Measurements from ENCODE around the gene RPIA.
"Not testable (repeated sequence)": the region's sequence is repeated elsewhere in the genome, so short reads cannot be mapped to it uniquely, and the experiment has no call there.

Gene RPIA

DNA sequence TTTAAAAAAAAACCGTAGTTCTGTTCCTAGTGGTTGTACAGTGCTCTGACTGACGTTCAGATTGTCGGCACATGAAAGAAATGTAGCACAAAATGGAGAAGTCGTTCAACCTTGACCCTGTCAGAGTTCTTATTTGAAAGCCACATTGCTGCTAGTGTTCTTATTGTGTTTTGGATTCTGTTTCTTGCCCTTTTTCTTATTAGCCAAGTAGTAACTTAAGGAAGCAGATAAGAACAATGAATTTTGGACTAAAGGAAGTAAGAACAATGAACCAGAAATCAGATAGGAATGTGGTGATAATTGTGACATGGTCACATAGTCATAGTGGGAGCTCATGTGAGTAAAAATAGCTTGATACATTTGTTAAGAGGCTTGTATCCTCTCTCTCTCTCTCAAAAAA lies 45.9 kb downstream of the RPIA start:
- DNase-seq, result no peak

DNA sequence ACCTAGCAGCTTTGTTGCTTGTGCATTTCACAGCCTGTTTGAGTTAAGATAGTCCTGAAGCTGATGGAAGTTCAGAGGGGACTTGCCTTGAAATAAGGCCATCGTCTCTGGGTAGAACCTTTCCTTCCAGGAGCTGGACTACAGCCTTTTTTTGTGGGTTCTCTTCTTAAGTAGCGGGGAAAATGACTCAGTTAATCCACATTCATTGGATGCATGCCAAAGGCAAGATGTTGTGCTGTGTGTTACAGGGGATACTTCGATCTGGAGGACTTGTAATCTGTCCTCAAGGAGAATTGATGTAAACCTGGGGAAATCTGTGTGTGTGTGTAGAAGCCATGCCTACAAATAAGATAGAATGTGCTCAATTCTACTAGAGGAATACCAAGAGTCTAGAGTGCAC lies 46.8 kb downstream of the RPIA start:
- no peak for DNase-seq

DNA sequence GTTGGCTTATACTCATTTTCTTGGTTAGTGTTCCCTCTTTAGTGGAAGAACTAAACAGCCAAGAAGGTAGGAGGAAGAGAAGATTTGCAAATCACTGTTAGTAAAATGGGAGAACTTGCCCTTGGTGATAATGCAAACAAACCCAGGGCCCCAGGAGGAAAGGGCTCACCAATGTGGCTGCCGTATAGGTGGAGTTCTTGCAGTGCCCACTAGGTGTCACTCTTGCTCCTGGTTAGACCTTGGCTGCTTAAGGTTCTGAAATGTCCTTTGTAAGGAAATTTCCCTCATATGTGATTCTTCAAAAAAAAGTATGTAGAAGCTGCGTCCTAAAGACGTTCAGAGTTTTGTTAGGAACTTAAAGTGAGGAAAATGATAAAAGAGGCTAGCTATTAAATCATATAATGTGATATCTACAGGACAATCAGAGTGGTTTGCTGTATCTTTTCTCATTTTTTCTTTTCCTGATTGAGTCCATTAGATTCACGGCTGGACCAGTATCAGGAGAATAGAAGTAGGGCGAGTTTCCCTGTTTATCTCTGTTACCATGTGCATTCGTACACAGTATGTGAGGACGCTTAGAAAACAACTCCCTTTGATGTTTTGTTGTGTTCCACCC lies 48.6 kb downstream of the RPIA start:
- peak; percentile 53 for DNase-seq

DNA sequence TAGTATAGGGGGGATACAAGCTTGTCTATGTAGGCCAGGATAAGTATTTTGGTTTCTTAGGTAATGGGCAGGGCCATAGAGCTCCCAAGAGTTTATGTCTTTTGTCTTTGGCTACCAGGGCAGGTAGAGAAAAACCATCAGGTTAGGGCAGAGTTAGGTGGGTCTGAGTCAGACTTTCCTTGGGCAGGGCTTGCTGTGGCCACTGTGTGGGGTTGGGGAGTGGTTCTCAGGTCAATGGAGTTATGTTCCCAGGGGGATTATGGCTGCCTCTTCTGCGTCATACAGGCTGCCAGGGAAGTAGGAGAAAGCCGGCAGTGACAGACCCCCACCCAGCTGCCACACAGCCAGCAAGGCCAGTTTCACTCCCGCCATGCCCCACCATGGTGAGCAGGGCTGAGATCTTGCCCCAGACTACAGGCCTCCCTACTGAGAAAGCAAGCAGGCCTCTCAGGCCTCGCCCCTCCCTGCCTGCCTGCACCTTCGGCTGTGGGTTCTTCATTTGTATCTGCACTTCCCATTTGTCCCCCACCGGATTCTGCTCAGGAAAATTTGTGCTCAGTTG lies 55.5 kb downstream of the RPIA start:
- DNase-seq, result no peak

DNA sequence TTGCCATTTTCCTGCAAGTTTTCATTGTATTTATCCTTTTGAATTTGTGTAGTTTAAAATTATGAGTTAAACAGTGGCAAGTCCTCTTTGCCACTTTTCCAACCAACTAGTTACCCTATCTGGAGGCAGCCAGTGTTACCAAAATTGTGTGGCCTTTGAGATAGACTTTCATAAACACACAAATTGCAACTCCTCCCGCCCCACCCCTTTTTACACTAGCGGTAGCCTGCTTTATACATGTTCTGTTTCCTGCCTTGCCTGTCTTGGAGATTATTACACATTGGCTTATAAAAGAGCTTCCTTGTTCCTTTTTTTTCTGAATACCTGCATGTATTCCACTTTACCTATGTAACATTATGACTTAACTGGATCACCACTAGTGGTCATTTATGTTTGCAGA lies 56.5 kb downstream of the RPIA start:
- no peak for DNase-seq

DNA sequence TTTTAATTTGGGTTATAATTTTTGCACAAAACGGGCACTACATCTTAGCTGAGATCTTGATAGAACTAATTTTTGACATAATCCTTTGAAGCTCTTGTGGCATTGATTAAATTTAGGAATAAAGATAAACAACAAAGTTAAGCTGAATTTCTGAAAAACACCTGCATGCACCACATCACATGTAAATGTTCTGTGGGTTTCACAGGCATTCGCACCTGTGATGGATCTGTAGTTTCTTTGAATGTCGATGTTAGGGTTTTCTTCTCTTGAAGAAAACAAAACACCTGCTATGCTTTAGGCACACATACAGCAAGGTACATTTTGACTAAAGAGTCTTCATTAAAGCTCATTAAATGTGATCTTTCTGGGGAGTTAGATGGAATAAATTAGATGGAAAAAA lies 60.3 kb downstream of the RPIA start:
- DNase-seq, result no peak

DNA sequence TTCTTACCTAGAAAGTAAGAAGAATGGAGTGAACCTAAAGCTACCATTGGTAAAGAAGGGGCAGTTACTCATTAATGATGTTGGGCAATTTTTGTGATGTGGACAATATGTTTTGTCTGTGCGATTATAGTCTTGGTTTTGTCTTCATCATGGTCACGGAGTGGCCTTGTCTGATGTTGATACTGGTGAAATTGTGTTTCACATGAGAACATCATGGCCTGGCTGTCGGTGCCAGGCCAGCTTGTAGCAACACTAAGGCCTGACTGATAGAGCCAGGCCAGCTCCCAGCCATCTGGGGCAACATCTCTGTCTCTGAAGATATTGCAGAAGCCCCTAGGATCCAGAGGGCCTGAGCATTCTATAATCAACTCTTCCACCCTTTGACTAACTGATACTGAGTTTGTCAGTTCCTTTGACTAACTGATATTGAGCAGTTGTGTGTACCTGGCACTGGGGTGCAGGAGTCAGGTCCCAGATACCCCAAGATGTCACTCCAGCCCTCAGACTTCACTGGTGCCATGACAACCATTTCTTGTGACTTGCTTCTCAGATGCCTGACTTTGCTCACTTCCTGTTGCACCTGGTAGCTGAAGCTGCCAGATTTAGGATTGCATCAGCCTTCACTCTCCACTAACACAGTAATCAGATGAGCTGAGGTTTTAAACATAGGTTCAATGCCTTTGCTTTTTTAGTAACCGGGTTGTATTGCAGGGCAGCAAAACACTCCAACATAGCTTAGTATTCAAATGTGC lies 62.5 kb downstream of the RPIA start:
- no peak for DNase-seq

DNA sequence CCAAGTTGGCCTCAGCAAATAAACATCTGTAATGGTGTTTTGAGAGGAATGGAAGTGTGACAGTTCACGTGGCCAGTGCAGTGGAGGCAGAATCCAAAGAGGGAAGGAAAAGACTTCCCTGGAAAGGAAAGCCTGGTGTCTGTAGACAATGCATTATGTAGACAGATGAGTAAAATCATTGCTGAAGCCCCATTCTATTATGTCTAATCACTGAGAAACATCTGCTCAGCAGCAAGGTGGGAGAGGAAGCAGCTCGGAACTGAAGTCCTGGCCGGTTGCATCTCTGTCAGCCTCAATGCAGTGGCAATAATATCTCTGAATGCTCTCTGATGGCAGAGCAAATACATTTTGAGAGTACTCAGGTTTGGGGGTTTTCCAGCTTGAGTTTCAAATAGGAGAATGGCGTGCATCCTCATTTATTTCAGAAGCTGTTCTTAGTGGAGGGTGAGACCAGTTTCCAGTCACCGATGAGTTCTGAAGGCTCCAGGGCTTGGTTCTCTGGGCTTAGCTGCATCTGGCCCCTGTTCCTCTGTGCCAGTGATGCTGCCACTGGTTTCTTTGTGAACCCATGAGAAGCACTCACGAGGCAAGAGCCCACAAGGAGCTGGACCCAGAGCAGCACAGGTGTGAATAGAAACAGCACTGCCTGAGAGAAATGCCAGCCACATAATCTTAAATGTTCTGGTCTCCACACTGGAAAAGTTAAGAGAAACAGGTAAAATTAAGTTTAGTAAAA lies 63.3 kb downstream of the RPIA start:
- no peak for DNase-seq

DNA sequence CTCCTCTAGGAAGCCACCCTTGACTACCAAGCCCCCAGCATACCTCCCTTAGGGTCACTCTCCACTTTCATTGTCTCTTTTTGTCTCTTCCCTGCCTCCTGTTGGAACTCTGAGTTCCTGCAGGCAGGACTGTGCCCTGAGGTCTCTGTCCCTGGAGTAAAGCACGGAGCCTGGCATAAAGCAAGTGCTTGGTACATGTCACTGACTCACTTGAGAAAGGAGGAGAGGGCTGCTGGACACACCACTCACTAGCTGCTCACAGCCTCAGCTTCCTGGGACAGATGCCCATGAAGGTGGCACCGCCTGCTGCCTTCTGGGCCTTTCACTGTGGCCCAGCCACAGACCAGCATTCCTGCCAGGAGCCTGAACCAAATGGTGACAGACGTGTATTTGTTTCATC lies 64.4 kb downstream of the RPIA start:
- DNase-seq, result no peak

DNA sequence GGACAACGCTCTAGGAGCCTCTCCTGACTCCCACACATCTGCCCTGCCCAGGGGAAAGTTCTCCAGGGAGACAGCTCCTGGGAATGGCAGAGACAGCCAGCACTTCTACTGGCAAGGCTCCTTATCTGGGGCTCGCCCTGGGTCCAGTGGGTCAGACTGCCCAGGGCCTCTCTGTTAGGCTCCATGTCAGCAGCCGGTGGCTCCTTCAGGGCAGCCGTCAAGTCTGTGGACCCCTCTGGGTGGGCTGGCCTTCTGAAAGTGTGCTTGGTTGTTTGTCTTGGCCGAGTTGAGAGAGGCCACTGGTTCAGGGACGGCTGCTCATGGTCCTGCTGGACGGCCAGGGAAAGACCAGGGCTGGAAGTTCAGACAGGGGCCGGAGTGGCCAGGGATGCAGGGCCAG lies 65.6 kb downstream of the RPIA start:
- DNase-seq, result no peak

DNA sequence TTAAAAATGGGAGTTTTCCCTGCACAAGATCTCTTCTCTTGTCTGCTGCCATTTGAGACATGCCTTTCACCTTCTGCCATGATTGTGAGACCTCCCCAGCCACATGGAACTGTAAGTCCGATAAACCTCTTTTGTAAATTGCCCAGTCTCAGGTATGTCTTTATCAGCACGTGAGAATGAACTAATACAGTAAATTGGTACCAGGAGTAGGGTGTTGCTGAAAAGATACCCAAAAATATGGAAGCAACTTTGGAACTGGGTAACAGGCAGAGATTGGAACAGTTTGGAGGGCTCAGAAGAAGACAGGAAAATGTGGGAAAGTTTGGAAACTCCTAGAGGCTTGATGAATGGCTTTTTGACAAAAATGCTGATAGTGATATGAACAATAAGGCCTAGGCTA lies 67.2 kb downstream of the RPIA start:
- not testable (repeated sequence) for DNase-seq

DNA sequence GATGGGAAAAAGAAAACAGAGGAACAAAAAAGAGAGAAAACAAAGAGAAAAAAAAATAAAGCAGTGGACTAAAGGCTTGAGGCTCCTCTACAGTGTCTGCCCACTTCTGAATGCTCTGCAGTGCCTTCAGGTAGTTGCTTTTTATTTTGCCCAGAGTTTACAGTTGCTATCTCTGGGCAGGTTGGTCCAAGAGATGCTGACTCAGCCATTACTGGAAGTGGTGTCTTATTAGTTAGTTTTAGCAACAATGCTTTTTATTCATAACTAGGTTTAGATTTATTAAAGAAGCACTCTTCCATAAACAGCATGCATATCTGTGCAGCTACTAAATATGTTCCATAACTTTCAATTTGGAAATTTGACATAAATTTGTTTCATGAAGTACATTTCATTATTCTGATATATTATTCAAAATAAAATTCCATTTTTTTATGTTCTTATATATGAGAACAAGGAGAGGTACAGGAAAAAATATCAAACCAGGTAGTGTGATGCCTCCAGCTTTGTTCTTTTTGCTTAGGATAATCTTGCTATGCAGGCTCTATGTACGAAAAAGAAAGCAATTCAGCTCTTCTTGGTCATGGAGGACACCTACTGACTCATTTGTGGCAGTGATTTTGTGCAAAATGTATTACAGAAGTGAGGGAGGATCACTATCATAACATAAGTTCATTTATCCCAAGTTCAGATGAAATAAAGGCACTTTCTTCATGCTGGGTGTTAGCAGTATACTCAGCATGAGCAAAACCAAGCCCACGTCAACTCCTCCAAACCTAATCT lies 69.5 kb downstream of the RPIA start:
- no peak for DNase-seq

DNA sequence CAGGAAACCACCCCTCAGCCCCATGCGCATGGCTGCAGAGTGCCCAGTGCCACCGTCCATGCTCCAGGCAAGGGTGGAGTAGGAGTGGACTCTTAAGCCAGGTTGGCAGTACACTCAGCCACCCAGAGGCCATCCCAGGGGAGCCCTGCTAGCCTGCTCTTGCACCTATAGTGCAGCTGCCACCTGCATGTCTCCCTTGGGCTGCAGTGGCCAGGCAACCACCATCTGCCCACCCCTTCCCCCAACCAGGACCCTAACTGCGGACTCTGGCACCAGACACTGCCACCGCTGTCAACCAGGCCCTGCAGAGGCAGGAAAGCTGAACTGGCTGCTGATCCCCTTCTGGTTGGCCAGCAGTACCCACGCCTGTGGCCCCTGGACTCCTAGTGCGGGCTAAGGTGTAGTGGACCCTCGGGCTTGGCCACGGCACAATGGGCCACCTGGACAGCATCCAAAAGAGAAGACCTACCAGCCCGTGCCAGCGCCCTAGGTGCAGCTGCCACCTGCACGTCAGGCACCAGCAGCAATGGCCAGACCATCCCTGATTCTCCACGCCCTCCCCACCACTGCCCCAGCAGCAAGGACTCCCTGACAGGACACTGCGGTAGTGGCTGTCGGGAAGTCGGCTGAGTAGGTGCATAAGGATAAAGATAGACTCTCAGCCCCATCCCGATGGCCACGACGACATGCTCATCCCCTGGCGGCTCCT lies 72.8 kb downstream of the RPIA start:
- DNase-seq, result no peak

DNA sequence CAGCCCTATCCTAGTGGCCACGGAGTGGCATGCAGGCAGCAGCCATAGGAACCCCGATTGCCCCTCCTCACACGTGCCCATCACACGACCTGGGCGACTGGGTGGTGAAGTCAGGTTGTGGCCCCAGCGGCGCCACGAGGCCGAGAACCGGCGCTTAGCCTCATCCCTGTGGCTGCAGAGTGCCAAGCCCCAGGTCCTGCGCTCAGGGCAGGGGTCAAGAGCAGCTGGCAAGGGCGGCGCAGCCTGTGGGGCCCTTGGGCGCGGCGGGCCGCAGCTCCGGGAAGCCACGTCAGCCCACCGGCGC lies 73.3 kb downstream of the RPIA start:
- no peak for DNase-seq

DNA sequence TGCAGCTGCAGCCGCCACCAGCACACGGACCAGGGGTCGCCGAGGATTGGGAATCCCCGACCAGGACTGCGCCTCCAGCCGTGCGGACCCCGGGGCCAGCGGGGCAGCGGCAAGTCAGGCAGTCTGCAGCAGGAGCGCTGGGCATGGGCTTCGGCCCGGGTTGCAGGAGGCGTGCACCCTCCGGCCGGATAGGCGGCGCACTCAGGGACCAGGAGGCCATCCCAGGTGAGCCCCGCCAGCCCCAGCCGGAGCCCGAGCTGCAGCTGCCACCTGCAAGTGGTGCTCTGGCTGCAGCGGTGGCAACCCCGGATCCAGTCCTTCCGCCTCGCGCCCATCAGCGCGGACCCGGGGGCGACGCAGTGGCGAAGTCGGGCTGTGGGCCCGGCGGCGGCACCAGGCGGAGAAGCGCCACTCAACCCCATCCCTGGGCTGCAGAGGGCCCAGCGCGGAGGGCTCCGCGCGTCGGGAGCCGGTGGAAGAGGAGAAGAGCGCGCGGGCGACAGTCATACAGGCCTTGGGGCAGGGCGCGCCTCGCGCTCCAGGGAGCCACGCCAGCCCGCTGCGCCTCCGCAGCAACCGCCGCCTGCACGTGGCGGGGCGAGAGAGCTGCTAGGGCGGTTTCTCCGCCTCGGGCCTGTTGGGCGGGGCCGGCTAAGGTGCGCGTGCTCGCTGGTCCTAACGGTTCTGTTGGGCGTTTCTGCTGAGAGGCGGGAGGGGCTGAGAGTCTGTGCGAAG lies 73.8 kb downstream of the RPIA start:
- peak; percentile 43 for DNase-seq

DNA sequence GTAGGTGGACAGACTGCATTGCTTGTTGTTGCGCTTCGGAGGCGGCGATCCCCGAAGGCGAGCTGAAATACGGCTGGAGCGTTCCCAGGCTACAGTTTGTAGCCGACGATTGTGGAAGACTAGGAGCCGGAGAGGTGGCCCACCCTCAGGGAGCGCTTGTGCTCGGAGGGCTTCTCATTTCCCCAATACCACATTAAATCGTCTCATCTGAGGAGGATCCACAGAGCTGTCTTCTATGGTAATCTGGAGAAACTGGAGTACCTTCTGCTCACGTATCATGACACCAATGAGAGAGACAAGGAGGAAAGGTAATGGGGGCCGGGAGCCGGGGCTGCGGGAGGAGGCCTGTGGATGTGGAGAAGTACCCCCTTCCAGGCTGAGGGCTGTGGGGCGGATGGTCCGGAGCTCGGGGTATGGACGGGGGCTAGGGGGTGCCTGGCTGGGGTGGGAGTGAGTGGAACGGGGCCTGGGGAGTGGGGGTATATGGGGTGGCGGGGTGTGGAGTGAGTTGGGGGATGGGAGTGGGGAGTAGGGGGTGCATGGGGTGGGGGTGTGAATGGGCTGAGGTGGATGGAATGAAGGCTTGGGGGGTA lies 74.5 kb downstream of the RPIA start:
- not testable (repeated sequence) for DNase-seq

DNA sequence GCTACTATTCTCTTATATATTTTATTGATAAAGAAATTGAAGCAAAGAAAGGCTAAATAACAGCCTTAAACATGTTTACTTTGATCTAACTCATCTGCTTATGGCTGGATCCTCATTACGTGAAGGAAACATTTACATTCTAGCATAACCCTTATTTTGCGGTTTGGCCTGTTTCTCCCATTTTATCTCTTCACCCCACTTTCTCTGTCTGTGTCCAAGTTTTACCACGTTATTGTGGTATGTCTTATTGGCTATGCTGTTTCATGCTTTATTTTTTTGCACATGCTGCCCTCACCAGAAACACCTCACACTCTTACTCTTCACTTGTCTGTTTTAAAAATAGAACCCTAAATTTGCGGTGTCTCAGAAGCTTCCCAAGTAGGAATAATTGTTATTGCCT lies 78.5 kb downstream of the RPIA start:
- no peak for DNase-seq

DNA sequence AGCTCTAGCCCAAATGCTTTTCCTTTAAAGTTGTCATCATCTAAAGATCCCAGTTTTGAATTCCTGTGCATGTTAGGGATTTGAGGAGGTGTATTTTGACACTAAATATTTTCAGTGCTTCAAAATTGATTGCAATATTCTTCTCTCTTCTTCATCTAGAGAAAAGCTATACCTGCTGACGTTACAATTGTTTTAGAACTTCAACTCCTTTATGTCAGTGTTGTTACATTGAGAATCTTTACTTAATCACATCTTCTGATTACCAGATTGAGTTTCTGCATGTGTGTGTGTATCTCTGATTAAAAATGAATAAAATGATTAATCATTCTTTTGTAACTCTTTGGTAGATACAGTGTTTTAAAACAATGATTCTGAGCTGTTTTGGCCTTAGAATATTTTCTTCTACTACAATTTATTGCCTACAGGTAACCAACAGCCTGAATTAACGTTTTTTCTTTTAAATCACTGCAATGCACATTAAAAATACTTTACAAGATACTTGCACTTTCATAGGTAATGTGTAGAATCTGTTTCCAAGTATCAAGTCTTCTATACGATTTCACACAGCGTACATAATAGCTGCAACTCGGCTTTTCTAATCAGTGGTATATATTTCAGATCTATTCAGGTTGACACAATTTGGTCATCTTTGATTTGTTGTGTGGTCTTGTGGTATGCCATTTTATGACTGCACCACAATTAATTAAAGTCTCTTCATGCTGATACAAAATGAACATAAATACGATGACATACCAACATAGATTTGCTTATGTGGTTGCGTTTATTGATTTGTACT lies 82.0 kb downstream of the RPIA start:
- DNase-seq, result not testable (repeated sequence)

DNA sequence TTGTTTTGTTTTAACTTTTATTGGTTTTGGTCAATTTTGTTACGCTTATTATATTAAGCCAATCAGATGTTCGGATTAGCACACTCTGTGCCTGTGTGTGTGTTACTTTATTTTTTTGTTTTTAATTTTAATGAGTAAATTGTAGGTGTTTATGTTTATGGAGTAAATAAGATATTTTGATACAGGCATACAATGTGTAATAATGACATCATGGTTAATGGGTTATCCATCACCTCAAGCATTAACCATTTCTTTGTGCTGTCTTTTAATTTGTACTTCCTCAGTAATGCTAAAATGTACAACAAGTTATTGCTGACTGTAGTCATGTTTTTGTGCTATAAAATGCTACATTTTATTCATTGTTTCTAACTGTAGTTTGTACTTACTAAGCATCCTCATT lies 97.7 kb downstream of the RPIA start:
- not testable (repeated sequence) for DNase-seq

DNA sequence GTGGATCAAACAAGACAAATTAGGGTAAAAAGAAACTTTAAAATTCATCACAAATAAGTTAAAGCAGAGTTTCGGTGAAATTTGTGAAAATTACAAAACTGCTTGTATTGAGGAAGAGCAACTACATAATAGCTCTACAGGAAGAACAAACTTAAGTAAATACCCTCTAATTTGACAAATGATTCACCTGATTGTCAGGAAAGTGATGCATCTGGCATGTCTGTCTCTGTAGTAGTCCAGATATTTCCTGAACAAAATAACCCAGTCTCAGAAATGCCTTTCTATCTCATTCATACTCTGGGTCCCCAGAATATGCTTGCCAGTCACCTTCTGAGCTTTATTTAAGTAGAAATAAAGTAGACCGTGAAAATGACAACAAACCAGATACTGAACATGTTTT lies 104.5 kb downstream of the RPIA start:
- DNase-seq, result not testable (repeated sequence)

DNA sequence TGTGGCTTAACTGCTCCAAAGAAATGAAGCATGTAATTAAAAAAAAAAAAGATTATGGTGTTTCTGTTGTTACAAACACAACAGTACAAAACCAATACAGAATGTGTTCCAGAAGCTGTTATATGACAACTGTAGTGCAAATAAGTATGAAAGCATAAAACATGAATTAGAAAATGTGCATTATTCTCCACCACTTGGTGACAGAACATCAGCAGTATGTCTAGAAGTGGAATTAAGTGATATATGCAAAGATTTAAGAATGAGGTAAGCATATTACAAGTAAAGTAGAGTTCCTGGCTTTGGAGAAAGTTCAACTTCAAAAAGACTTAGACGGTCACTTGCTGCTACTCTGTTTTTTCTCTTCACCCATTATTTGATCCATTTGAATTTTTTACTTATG lies 105.0 kb downstream of the RPIA start:
- DNase-seq, result not testable (repeated sequence)

Data from NCI-H510A treated with DMSO at 0.1 percent for 48 hours (cell line).